Heart left ventricle (tissue), 16 donors: Measurements from ENCODE around the gene GPR143. TPM values are rescaled to one million over a fixed set of nuclear protein-coding genes. Genes with fewer than 3 reads are reported as not detected.

Source experiments
- ATAC-seq, 4 donors: fragments of 200-7000 bp; cut with Tn5 transposase; one replicate each; pipeline ENCODE4 v1.9.1; 2020 to 2022; ENCODE audit warnings: moderate library complexity in 4 of 4, mild to moderate bottlenecking in 3 of 4, moderate number of reproducible peaks in 1 of 4
- DNase-seq, 5 donors: peaks; one replicate each; pipeline ENCODE4 v3.0.0-alpha.2; 2020
- H3K27ac ChIP-seq, 12 donors: fragments of 200-600 bp; sonication (generic) in 4 of 12; one replicate each; pipeline versions ENCODE4 v1.5.0 to v1.8.0; 2016 to 2022; ENCODE audit warnings: mild to moderate bottlenecking in 2 of 12
- H3K27me3 ChIP-seq, 9 donors: fragments of 200-600 bp; sonication (generic) in 2 of 9; one replicate each; pipeline versions ENCODE4 v1.5.1 to v1.8.0; 2016 to 2022; ENCODE audit warnings: mild to moderate bottlenecking in 3 of 9
- H3K36me3 ChIP-seq, 9 donors: fragments of 200-600 bp; sonication (generic) in 2 of 9; one replicate each; pipeline versions ENCODE4 v1.5.0 to v1.8.0; 2018 to 2022; ENCODE audit warnings: mild to moderate bottlenecking in 2 of 9
- H3K4me1 ChIP-seq, 12 donors: fragments of 200-600 bp; sonication (generic) in 4 of 12; one replicate each; pipeline versions ENCODE4 v1.5.0 to v1.8.0; 2016 to 2022; ENCODE audit warnings: mild to moderate bottlenecking in 3 of 12
- H3K4me3 ChIP-seq, 12 donors: fragments of 200-600 bp; sonication (generic) in 4 of 12; one replicate each; pipeline versions ENCODE4 v1.5.0 to v1.8.0; 2017 to 2022; ENCODE audit warnings: mild to moderate bottlenecking in 9 of 12, moderate library complexity in 4 of 12
- H3K9me3 ChIP-seq, 12 donors: fragments of 200-600 bp; sonication (generic) in 4 of 12; one replicate each; pipeline versions ENCODE4 v1.5.0 to v1.8.0; 2016 to 2022; ENCODE audit warnings: mild to moderate bottlenecking in 1 of 12
- POLR2A ChIP-seq, 2 donors: fragments of 450-650 bp; IDR thresholded peaks; one replicate each; pipeline ENCODE4 v1.6.1; 2017; ENCODE audit warnings: antibody characterized with exemption in 2 of 2, mild to moderate bottlenecking in 2 of 2, moderate library complexity in 2 of 2
- WGBS, 4 donors: extraction: QIAGEN DNeasy Blood & Tissue Kit in 2 of 4; methylation state at CpG; one replicate each; pipeline versions ENCODE4 v1.1.5 to v1.1.7; 2013 to 2018; 5-methylcytosine and 5-hydroxymethylcytosine counted together
- intact Hi-C, 10 donors: fragments of 100-400 bp; cut with DNase I; formaldehyde crosslinking; loops; one replicate each; pipeline versions ENCODE4 v1.11.1 to v1.14.2; 2022
- polyA plus RNA-seq, 2 donors: library from polyadenylated mRNA; stranded (reverse); fragments of 200-250 nt; gene quantifications; one replicate each; pipeline ENCODE4 v1.2.3, GENCODE V29; 2013
- total RNA-seq, 9 donors: library from RNA; depleted of rRNA in 2 of 9; stranded (reverse); fragments of >200 nt in 2 of 9; fragmentation: NEBNext Ultra II Directional in 3 of 9; extraction: Animal tissue kit (Norgen Biotek cat#: 25700) in 3 of 9; gene quantifications; one replicate each; pipeline versions ENCODE4 v1.1.0 to v1.2.4, GENCODE V29; 2016 to 2023
- TF ChIP-seq, protein P1 (sequence below), 12 donors: fragments of 200-600 bp; sonication (generic) in 4 of 12; IDR thresholded peaks; one replicate each; pipeline versions ENCODE4 v1.5.0 to v1.8.0; 2018 to 2022; ENCODE audit warnings: antibody characterized with exemption in 12 of 12, mild to moderate bottlenecking in 5 of 12
- donor health status: ischemic (EF 13 %, LVEDD 7.1; RV severe dilation, severe dysfunction).
- donor health status: healthy with polysubstance abuse.
- donor health status: DM: no; HTN: yes; CAD: no.
- donor health status: DM: no; HTN: no; CAD: no.
- donor health status: ischemic (EF 25% LVEDD 6.9; RV normal size, moderate dysfunction).
- donor health status: ischemic (EF 25% LVEDD 5.7; RV mildly dilated, moderate dysfunction).
- donor health status: healthy.
- donor health status: DM: yes; HTN: yes; CAD: no.
- donor health status: ischemic (EF 35%, LVEDD 5.7; RV mildly dilated, moderate dysfunction).
- donor health status: nonischemic (EF 11% LVEDD 7.7; RV severe dilation, severe dysfunction).
- donor health status: DM: yes; HTN: yes; CAD: no.
- donor health status: PGD.
- donor health status: ischemic (EF 29% LVEDD 5.4; RV normal size, mild dysfunction).
- donor health status: nonischemic (EF 23%, LVEDD 6.1; RV moderate dilation, normal function).

GPR143 gene
- total and polyA plus RNA-seq, 11 donors = 0.11 to 0.91 (median 0.31) TPM; not detected in 8

DNA sequence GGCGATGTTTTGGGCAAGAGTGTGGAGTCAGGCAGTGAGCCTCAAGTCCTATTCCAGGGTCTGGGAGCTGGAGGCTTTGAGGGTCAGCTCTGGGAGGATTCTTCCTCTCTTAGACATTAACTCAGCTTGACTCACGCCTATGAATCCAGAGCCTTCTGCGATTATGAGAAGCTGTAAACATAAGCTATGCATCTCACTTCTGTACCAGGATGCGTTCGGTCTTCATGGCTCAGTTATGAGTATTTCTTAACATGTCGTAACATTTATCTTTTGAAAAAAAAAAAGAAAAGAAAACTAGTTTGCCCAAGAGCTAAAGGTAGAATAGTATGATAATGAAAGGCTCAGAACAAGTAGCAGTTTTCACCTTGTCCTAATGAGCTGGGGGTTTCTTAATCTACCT lies 25.2 kb upstream of the GPR143 start:
- Histone ChIP-seq H3K36me3 (no peaks in the 10 kb centered on the region), H3K27me3 (peaks cover 0 to 52% (median 0%) of the 10 kb centered on the region in 9 donors), H3K4me3 (no peak overlapping the region), H3K4me1 (peaks cover 0 to 11% (median 0%) of the 10 kb centered on the region in 12 donors), H3K27ac (no peak overlapping the region), H3K9me3 (peaks cover 0 to 12% (median 0%) of the 10 kb centered on the region in 12 donors)
- 90 to 97% (median 92%) methylated on average over 6 of the region's 6 CpGs for WGBS, 4 donors
- ATAC-seq (no peak), DNase-seq (no peak)
- intact Hi-C loops = no loop called here
- no peak for TF ChIP-seq POLR2A (IDR thresholded peaks at IDR 0.05)
- TF ChIP-seq, protein P1, sequence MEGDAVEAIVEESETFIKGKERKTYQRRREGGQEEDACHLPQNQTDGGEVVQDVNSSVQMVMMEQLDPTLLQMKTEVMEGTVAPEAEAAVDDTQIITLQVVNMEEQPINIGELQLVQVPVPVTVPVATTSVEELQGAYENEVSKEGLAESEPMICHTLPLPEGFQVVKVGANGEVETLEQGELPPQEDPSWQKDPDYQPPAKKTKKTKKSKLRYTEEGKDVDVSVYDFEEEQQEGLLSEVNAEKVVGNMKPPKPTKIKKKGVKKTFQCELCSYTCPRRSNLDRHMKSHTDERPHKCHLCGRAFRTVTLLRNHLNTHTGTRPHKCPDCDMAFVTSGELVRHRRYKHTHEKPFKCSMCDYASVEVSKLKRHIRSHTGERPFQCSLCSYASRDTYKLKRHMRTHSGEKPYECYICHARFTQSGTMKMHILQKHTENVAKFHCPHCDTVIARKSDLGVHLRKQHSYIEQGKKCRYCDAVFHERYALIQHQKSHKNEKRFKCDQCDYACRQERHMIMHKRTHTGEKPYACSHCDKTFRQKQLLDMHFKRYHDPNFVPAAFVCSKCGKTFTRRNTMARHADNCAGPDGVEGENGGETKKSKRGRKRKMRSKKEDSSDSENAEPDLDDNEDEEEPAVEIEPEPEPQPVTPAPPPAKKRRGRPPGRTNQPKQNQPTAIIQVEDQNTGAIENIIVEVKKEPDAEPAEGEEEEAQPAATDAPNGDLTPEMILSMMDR (IDR thresholded peaks at IDR 0.05) = no peak

DNA sequence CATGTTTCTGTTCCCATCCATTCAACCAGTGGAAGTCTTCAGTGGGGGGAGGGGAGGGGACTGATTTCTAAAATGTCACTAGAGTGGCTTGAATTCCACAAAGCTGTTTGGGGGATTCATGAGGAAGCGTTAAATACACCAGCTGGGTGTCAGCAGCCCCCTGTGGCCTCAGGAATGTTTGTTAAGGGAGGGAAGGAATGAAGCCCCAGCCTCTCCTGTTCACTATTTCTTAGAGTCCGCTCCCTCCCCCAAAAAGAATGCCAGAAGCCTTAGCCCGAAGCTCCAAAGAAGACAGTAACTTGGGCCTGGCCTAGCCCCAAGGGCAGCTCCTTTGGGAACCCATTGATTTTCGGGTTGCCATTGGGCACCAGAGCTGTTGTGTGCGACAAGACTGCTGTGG lies 23.9 kb upstream of the GPR143 start:
- DNase-seq (no peak), ATAC-seq (no peak)
- no peaks in the 10 kb centered on the region for H3K36me3 ChIP-seq
- no peaks in the 10 kb centered on the region for H3K9me3 ChIP-seq
- WGBS, 4 donors = 66 to 86% (median 77%) methylated on average over 5 of the region's 5 CpGs
- no peak for TF ChIP-seq POLR2A (IDR thresholded peaks at IDR 0.05)
- TF ChIP-seq, protein P1 (IDR thresholded peaks at IDR 0.05) = no peak
- peaks cover 0 to 17% (median 0%) of the 10 kb centered on the region in 12 donors for H3K4me1 ChIP-seq
- no peak overlapping the region for H3K27ac ChIP-seq
- H3K4me3 ChIP-seq = no peak overlapping the region
- peaks cover 0 to 65% (median 0%) of the 10 kb centered on the region in 9 donors for H3K27me3 ChIP-seq
- intact Hi-C loops = no loop called here

DNA sequence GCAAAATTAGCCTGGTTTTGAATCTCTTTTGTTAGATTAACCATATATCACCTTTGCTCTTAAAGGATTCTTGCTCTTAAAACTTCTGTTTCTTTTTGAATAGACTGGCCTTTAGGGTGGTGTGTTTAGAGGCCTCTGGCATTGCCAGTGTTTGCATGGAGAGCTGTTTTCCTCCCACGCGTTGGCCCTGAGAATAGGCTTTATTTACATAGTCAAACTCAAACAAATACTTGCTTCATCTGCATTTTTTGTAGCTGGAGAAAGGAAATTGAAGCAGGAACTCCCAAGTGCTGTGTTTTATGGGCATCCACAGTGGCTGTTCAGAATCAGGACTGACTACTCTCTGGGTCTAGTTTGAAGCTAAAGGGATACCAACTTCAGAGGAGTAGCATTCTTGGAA lies 23.3 kb upstream of the GPR143 start:
- WGBS, 4 donors = 27 to 68% (median 52%) methylated on average over 2 of the region's 2 CpGs
- H3K36me3 ChIP-seq = no peaks in the 10 kb centered on the region
- intact Hi-C loops = no loop called here
- no peak for DNase-seq
- no peak overlapping the region for H3K27ac ChIP-seq
- TF ChIP-seq, protein P1 (IDR thresholded peaks at IDR 0.05) = no peak
- TF ChIP-seq POLR2A (IDR thresholded peaks at IDR 0.05) = no peak
- peaks cover 0 to 17% (median 0%) of the 10 kb centered on the region in 12 donors for H3K4me1 ChIP-seq
- ATAC-seq = no peak
- H3K9me3 ChIP-seq = no peaks in the 10 kb centered on the region
- H3K4me3 ChIP-seq = no peak overlapping the region
- peaks cover 0 to 70% (median 0%) of the 10 kb centered on the region in 9 donors for H3K27me3 ChIP-seq

DNA sequence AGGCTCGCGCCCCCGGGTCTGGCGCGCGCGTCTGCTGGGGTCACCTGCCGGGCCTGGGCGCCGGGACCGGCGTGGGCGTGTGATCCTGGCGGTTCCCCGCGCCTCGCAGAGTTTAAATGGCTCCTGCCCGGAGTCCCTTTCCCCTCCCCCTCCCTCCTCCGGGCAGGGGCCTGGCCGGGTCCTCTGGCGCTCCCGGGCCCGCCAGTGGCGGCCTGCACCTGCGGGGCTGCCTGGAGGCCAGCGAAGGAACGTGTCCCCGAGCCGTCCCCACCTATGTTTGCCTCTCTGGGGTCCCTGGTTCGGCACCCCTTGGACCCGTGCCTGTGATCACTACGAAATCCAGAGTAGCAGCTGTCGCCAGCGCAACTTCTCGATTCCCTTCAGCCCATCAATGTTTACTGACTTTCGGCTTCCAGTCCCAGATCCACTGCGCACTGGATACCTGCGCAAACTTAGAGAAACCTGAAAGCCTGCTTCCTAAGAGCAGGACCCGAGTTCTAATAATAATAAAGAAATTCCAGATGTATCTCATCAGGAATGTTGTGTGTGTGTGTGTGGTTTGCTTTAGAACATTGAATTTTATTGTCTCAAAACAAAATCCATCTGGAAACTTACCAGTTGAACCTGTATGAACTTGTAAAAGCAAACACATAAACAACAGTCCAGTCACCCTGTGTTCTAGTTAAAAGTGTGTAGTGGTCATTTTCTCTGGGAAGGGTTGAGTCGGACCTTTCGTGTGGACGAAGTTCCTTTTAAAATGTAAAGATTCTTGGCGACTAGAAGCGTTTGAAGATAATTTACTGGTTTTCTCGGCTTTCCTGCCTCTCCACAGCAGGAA lies 21.4 kb upstream of the GPR143 start:
- peaks cover 0 to 17% (median 0%) of the 10 kb centered on the region in 12 donors for H3K4me1 ChIP-seq
- H3K36me3 ChIP-seq = no peaks in the 10 kb centered on the region
- H3K9me3 ChIP-seq = no peaks in the 10 kb centered on the region
- peaks cover 0 to 74% (median 0%) of the 10 kb centered on the region in 9 donors for H3K27me3 ChIP-seq
- H3K4me3 ChIP-seq = peak overlapping the region; percentile 15 to 68 (median 51)
- H3K27ac ChIP-seq = peak overlapping the region in 1 of 12 donors; percentile 11
- ATAC-seq (peak in 2 of 4 donors; percentile 16 to 29), DNase-seq (no peak)
- TF ChIP-seq POLR2A (IDR thresholded peaks at IDR 0.05) = no peak
- TF ChIP-seq, protein P1 (IDR thresholded peaks at IDR 0.05) = no peak
- intact Hi-C loops = no loop called here
- 6 to 21% (median 12%) methylated on average over 17 to 45 of the region's 45 CpGs for WGBS, 4 donors
